ENCODE results near the gene TIAL1. TPM values are rescaled to one million over a fixed set of nuclear protein-coding genes. Genes with fewer than 3 reads are reported as not detected.

Gene TIAL1
- total RNA-seq = 79.0 and 93.8 TPM in 2 replicates

GRCh38 chr10:119596537-119597404 is at the start of gene TIAL1:
Gene TIAL1 (minus strand): TSS chr10:119596964. CDS start chr10:119596465, 499 bp downstream.

GRCh38 chr10:119542357-119542987 is 54.3 kb downstream of the TIAL1 start, which contains the start of gene RGS10:
Gene RGS10 (minus strand): TSS chr10:119542719. CDS start chr10:119542638, 81 bp downstream.

Other genes starting within 250 kb of the TIAL1 start
- 32.1 and 35.9 TPM in 2 replicates for gene RGS10, start 54.2 kb downstream of the TIAL1 start, total RNA-seq
- gene BAG3, start 54.4 kb upstream of the TIAL1 start, total RNA-seq = 25.1 and 39.3 TPM in 2 replicates
- 37.4 and 63.0 TPM in 2 replicates for gene INPP5F, start 129.1 kb upstream of the TIAL1 start, total RNA-seq

Measured in thoracic aorta endothelial cell (primary cell).